ENCODE data around the gene FNDC11.
"Not testable (repeated sequence)": the region's sequence is repeated elsewhere in the genome, so short reads cannot be mapped to it uniquely, and the experiment has no call there.

FNDC11 gene

GRCh38 chr20:63567386-63568169 is 13.6 kb downstream of the FNDC11 start:
- no peak for DNase-seq

- DNase-seq: no peak
Observed at GRCh38 chr20:63568170-63568981, 14.4 kb downstream of the FNDC11 start.

DNA sequence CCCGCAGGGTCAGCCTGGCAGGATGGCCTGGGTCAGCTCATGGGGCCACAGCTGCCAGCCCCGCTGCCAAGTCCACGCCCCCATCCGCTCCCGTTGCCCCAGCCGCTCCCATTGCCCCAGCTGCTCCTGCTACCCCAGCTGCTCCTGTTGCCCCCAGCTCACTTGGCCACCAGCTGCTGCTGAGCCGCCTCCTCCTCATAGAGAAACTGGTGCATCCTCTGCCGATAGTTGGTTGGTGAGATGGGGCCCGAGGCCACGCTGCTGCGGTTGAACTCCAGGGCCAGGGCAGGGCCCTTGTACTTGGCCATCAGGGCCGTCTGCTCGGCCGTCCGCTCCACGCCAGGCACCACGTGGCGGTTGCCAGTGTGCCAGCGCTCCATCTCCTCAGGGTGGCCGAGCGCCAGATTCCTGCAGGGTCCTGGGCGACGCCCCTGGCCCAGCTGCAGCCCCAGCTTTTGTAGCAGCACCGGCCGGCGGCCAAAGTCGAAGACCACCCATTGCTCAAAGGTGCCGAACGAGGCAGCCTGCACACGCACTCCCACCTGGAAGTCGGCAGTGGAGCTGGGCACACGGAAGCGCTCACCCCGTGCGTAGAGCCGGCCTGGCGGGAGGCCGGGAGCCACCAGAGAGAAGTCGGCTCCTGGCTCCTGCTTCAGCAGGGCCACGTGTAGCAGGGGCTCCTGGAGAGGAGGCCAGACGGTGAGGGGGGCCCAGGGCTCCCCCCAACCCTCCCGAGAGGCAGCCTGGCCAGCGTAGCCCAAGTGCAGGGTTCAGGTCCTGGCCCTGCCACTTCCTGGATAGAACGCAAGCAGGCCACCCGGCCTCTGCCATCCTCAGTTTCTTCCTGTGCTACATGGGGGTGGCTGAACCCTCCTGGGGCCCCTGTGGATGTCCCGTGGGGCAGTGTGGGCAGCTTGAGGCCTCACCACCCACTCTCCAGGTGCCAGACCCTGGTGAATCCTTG is 15.3 kb downstream of the FNDC11 start:
- DNase-seq: no peak

DNA sequence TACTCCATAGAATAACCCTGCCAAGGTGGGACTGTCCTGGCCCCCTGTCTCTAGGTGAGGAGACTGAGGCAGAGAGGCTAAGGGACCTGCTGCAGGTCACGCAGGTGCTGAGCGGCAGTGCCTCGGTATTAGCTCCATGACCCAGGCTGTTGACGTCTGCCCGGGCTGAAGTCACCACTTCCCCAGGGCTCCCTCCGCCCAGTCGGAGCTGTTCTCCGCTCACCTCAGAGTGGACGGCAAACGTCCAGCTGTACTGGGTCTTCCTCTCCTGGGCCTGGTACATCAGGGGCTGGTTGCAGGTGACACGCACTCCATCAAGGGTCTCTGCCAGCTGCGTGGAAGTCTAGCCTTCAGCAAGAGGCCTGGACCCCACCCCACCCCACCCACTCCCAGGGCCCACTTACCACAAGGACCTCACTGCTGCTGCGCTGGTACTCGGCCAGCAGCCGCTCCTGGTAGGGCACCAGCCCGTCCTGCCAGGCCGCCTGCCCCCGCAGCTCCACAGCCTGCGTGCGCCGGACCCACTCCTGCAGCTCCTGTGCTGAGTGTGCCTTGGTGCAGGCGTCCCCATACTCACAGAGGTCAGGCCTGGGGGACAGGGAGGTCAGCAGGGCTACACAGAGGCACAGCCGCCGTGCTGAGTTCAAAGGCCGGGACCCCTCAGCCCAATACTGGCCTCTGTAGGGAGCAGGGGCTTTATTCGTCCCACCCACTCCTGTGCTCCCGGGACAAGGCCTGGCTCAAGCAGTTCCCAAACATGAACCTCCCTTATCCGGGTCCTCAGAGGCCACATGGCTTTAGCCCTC is 16.5 kb downstream of the FNDC11 start:
- no peak for DNase-seq

- not testable (repeated sequence) for DNase-seq
Observed at GRCh38 chr20:63571087-63571478, 17.1 kb downstream of the FNDC11 start.

- DNase-seq: no peak
Observed at GRCh38 chr20:63572071-63572787, 18.3 kb downstream of the FNDC11 start.

- no peak for DNase-seq
Observed at GRCh38 chr20:63572788-63573646, 19.1 kb downstream of the FNDC11 start.

DNA sequence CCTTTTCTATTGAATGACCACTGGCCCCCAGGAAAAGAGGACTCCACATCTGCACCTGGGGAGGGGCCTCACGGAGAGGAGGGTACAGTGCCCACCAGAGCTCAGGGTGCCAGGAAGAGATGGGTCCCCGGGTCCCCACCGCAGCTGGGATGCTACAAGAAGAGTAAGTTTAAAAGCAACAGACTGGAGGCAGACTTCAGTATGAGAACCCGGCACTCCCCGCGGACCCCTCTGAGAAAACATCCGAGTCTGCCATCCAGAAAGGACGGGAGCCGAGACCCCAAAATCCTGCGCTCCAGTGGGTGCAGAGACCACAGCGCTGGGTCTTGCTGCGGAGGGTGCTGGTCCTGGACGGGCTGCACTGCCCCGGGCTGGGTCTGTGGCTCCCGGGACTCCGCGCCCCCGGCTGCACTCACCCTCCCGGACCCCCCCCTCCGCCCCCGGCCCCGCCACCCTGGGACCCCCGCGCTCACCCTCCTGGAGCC is 19.7 kb downstream of the FNDC11 start:
- DNase-seq: no peak

DNA sequence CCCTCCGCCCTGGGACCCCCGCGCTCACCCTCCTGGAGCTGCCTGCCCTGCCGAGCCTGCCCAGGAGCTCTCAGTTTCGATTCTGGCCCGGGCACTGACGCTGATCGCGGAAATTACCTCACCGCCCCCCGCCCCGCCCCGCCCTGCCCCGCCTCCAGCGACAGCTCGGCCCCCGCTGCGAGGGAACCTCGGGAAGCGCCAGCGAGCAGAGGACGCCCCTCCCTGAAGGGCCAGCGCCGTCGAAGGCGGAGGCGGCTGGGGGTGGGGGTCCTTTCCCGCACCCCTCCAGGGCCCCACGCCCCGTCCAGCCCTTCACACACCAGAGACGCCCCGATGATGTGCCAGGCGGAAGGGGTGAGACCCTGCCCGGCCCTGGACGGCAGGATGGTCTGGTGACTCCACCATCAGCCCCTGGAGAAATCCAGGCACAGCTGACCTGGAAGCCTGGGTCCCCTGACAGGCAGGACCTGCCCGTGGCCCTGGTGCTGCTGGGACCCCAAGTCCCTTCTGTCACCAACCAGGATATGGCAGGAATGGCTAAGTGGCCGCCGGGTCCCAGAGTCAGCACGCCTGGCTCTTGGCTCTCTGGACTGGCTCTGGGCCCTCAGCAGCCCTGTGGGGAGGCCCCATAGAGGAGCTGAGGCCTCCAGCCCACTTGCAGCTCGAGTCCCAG is 20.3 kb downstream of the FNDC11 start, which contains the start of gene HELZ2:
Gene HELZ2 (minus strand): TSS at position 84 of the 673 bp plus-strand sequence. CDS start 1,854 bp downstream, outside the sequence.
- DNase-seq: peak; percentile 77

DNA sequence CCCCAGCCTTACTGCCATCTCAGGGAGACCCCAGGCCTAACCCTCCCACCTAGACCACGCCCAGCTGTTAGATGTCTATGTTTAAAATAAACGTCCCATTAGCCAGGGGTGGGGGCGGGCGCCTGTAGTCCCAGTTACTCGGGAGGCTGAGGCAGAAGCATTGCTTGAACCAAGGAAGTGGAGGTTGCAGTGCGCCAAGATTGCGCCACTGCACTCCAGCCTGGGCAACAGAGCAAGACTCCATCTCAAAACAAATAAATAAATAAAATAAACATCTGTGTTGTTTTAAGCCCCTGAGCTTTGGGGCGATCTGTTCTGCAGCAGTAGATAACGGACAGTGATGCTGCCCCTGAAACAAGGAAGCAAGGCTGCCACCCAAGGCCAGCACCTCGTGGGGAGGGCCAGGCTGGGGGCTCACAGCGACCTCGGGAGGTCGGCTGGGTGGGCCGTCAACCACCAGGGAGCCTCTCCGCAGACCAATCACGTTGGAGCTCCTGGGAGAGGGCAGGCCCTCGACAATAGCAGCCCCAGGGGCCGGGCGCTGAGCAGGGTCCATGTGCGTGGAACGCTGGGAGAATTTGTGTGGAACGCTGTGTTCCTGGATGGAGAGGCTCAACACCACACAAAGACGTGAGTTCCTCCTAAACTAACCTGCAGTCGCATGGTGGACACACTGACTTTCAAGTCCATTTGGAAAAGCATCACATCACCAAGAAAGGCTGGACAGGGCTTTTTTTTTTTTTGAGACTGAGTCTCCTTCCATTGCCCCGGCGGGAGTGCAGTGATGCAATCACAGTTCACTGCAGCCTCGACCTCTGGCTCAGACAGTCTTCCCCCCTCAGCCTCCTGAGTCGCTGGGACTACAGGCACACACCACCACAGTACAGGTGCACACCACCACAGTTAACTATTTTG is 21.1 kb downstream of the FNDC11 start:
- DNase-seq: no peak

DNA sequence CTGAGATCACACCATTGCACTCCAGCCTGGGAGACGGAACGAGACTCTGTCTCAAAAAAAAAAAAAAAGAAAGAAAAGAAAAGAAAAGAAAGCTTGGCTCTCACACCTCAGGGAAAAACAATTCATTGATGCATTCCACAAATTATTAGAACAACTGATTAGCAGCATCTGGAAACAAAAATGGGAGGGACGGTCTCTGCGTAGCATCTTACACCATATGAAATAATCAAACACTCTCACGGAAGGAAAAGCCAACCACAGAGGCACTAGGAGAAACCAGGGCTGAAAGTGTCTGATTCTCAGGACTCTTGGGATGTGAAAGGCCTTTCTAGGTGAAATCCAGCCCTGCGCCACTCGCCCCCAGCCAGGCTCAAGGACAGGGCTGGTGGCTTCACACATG is 22.4 kb downstream of the FNDC11 start:
- no peak for DNase-seq

GRCh38 chr20:63577317-63577894 is 23.4 kb downstream of the FNDC11 start:
- DNase-seq: no peak

- DNase-seq: no peak
Observed at GRCh38 chr20:63578224-63579016, 24.5 kb downstream of the FNDC11 start.

GRCh38 chr20:63579017-63579694 is 25.2 kb downstream of the FNDC11 start:
- DNase-seq: no peak

DNA sequence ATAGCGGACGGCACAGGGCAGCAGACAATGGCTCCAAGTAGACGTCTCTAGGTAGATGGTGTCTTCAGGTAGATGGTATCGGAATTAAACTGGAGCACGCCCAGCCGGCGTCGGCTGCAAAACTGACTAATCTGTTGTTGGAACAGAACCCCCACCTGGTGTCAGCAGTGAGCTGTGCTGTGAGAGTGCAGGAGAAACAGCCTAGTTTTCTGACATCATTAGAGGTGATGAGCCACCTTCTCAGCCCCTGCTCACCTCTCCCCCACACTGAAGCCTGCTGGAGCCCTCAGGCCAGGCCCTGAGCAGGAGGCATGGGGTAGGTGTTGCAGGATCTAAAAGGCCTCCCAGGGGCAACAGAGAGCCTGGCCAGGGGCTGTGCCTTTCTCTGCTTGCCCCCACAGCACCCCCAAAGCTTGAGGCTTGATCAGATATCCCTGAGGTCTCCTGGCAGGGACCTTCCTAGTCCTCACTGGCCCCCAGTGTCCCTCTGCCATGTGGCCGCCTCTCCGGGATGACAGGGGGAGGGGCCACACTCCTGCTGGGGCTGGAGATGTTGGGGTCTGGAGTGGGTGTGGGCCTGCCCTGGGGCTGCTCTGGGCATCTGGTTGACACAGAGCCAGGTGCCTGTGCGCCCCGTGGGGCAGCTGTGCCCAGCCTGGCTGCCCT is 27.0 kb downstream of the FNDC11 start:
- DNase-seq: peak; percentile 33
